WTC11 (cell line): ENCODE results near the gene EMILIN1. TPM values are rescaled to one million over a fixed set of nuclear protein-coding genes. Genes with fewer than 3 reads are reported as not detected.

Experiments used
- ATAC-seq: fragments of 200-7000 bp; cut with Tn5 transposase; 2 replicates; pipeline ENCODE4 v1.10.0; 2021; ENCODE audit warnings: mild to moderate bottlenecking, moderate library complexity
- CTCF ChIA-PET: fragments of 300-600 bp; sonication (Branson Sonifier 250); formaldehyde crosslinking; loops from one replicate; lab custom pipeline; 2021; ENCODE audit warnings: antibody characterized with exemption; lab: Charles Lee
- POLR2A ChIA-PET: fragments of 350-600 bp; sonication (Branson Sonifier 250); formaldehyde crosslinking; loops from one replicate; lab custom pipeline; 2021; ENCODE audit warnings: antibody characterized with exemption; lab: Charles Lee
- DNase-seq: peaks from one replicate; pipeline ENCODE4 v3.0.0; 2021; ENCODE audit warnings: low spot score
- H3K27ac Mint-ChIP-seq: 2 replicates; pipeline ENCODE4 v1.8.0; 2021; ENCODE audit warnings: mixed read lengths
- H3K27me3 Mint-ChIP-seq: 2 replicates; pipeline ENCODE4 v1.8.0; 2021; ENCODE audit warnings: low read depth, mild to moderate bottlenecking, moderate library complexity, mixed read lengths
- H3K36me3 Mint-ChIP-seq: 2 replicates; pipeline ENCODE4 v1.8.0; 2021; ENCODE audit warnings: mixed read lengths
- H3K4me1 Mint-ChIP-seq: 2 replicates; pipeline ENCODE4 v1.8.0; 2022; ENCODE audit warnings: mixed read lengths
- H3K4me3 Mint-ChIP-seq: 2 replicates; pipeline ENCODE4 v1.8.0; 2021; ENCODE audit warnings: mild to moderate bottlenecking, moderate library complexity, mixed read lengths
- H3K9me3 Mint-ChIP-seq: 2 replicates; pipeline ENCODE4 v1.8.0; 2021; ENCODE audit warnings: mixed read lengths
- AR ChIP-seq: fragments of 250-450 bp; sonication (Bioruptor Pico); IDR thresholded peaks from 2 replicates; pipeline ENCODE4 v1.9.0; 2021; ENCODE audit warnings: mild to moderate bottlenecking
- CREM ChIP-seq: sonication (generic); formaldehyde crosslinking; IDR thresholded peaks from 2 replicates; pipeline ENCODE4 v1.8.1; 2022; ENCODE audit warnings: mild to moderate bottlenecking, missing genetic modification reagents, moderate library complexity
- EMX1 ChIP-seq: fragments of 250-450 bp; sonication (Bioruptor Pico); IDR thresholded peaks from 2 replicates; pipeline ENCODE4 v1.8.0; 2021; ENCODE audit warnings: mild to moderate bottlenecking
- JUN ChIP-seq: sonication (generic); formaldehyde crosslinking; IDR thresholded peaks from 2 replicates; pipeline ENCODE4 v1.8.0; 2023; ENCODE audit warnings: mild to moderate bottlenecking, missing genetic modification reagents
- MAX ChIP-seq: sonication (generic); formaldehyde crosslinking; IDR thresholded peaks from 2 replicates; pipeline ENCODE4 v1.8.0; 2022; ENCODE audit warnings: mild to moderate bottlenecking, missing genetic modification reagents
- MLX ChIP-seq: sonication (generic); formaldehyde crosslinking; IDR thresholded peaks from 2 replicates; pipeline ENCODE4 v1.8.1; 2023; ENCODE audit warnings: mild to moderate bottlenecking, missing genetic modification reagents, moderate library complexity
- MYBL2 ChIP-seq: sonication (generic); formaldehyde crosslinking; IDR thresholded peaks from 2 replicates; pipeline ENCODE4 v1.8.1; 2023; ENCODE audit warnings: mild to moderate bottlenecking, moderate library complexity, missing genetic modification reagents
- NFE2L1 ChIP-seq: sonication (generic); formaldehyde crosslinking; IDR thresholded peaks from 2 replicates; pipeline ENCODE4 v1.8.1; 2023; ENCODE audit warnings: missing genetic modification reagents
- SOX15 ChIP-seq: fragments of 250-450 bp; sonication (Bioruptor Pico); IDR thresholded peaks from 2 replicates; pipeline ENCODE4 v1.9.0; 2021; ENCODE audit warnings: mild to moderate bottlenecking
- TCF7 ChIP-seq: sonication (generic); formaldehyde crosslinking; IDR thresholded peaks from 2 replicates; pipeline ENCODE4 v1.8.0; 2022; ENCODE audit warnings: mild to moderate bottlenecking, low read depth, missing genetic modification reagents, moderate library complexity
- ZBTB43 ChIP-seq: sonication (generic); formaldehyde crosslinking; IDR thresholded peaks from 2 replicates; pipeline ENCODE4 v1.8.1; 2023; ENCODE audit warnings: mild to moderate bottlenecking, missing genetic modification reagents
- ZMAT4 ChIP-seq: fragments of 250-450 bp; sonication (Bioruptor Pico); IDR thresholded peaks from 2 replicates; pipeline ENCODE4 v1.9.0; 2021; ENCODE audit warnings: mild to moderate bottlenecking
- ZNF121 ChIP-seq: sonication (generic); formaldehyde crosslinking; IDR thresholded peaks from 2 replicates; pipeline ENCODE4 v1.8.0; 2023; ENCODE audit warnings: missing genetic modification reagents
- ZNF532 ChIP-seq: fragments of 250-450 bp; sonication (Bioruptor Pico); IDR thresholded peaks from 2 replicates; pipeline ENCODE4 v1.9.0; 2021; ENCODE audit warnings: mild to moderate bottlenecking, borderline replicate concordance
- total RNA-seq: library from RNA; stranded (reverse); gene quantifications from 3 replicates; pipeline ENCODE4 v1.2.3, GENCODE V29; 2021
- TF ChIP-seq, protein P1 (sequence below): sonication (generic); formaldehyde crosslinking; IDR thresholded peaks from 2 replicates; pipeline ENCODE4 v1.8.0; 2023; ENCODE audit warnings: missing genetic modification reagents
- TF ChIP-seq, protein P2 (sequence below): sonication (generic); formaldehyde crosslinking; IDR thresholded peaks from 2 replicates; pipeline ENCODE4 v1.8.0; 2022; ENCODE audit warnings: mild to moderate bottlenecking, missing genetic modification reagents
- TF ChIP-seq, protein P3 (sequence below): sonication (generic); formaldehyde crosslinking; IDR thresholded peaks from 2 replicates; pipeline ENCODE4 v1.8.1; 2022; ENCODE audit warnings: low read depth, missing genetic modification reagents, borderline replicate concordance

EMILIN1 gene
- total RNA-seq, 1 experiment from 2014 or later, result 3.5 TPM

DNA sequence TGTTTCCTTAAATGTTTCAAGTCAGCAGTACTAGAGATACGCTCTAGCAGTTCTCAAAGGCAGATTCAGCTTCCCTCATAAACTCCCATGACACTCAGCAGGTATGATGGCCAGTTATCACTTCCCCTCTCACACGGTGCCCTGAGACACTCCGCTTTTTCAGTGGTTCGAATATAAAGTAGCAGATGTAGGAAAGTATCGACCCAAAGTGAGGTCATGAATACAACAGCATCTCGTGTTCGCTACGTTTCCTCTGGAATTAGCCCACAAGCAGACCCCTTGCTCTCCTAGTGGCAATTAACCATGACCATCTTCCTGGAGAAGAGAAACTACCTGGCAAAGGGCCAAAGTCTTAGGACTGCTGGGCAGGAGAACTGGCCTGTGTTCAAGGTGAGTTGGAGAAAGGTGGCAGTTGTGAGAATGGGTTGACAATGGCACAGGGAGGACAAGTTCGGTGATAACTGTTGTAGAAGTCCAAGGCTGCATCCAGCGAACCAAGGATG lies 36.2 kb upstream of the EMILIN1 start:
- CTCF ChIA-PET, result interaction anchor here (1.3 kb wide), 1 partner anchor 18 kb away, joined by 3 read pairs; no protein-coding TSS in a partner anchor
- ATAC-seq (no peak), DNase-seq (no peak)
- peaks cover 27% of the 10 kb centered on the region for H3K36me3 Mint-ChIP-seq
- H3K4me3 Mint-ChIP-seq, result no peak overlapping the region
- no peaks in the 10 kb centered on the region for H3K4me1 Mint-ChIP-seq
- no peaks in the 10 kb centered on the region for H3K27me3 Mint-ChIP-seq
- peak overlapping the region; percentile 58; the same call in 1 of the 2 replicates for H3K27ac Mint-ChIP-seq
- POLR2A ChIA-PET, result no interaction called here
- TF ChIP-seq AR (CRISPR knock-in tag) (no peak), ZMAT4 (no peak), SOX15 (CRISPR knock-in tag) (no peak), TCF7 (CRISPR knock-in tag) (no peak), MAX (CRISPR knock-in tag) (no peak), ZNF121 (CRISPR knock-in tag) (no peak)
- H3K9me3 Mint-ChIP-seq, result no peaks in the 10 kb centered on the region

GRCh38 chr2:27042985-27043634 lies 35.3 kb upstream of the EMILIN1 start:
- DNase-seq (no peak), ATAC-seq (no peak)
- H3K36me3 Mint-ChIP-seq, result peaks cover 20% of the 10 kb centered on the region
- no peak overlapping the region for H3K4me3 Mint-ChIP-seq
- ChIA-PET CTCF (interaction anchor here (1.3 kb wide), 1 partner anchor 19 kb away, joined by 3 read pairs; no protein-coding TSS in a partner anchor), POLR2A (interaction anchor here (1.0 kb wide), 1 partner anchor 11 kb away, joined by 3 read pairs; no protein-coding TSS in a partner anchor)
- no peak overlapping the region for H3K27ac Mint-ChIP-seq
- H3K27me3 Mint-ChIP-seq, result no peaks in the 10 kb centered on the region
- H3K9me3 Mint-ChIP-seq, result peaks cover under 1% of the 10 kb centered on the region; the same call in 1 of the 2 replicates
- no peaks in the 10 kb centered on the region for H3K4me1 Mint-ChIP-seq
- TF ChIP-seq ZBTB43 (no peak), ZNF121 (CRISPR knock-in tag) (no peak), MLX (CRISPR knock-in tag) (no peak), ZMAT4 (no peak), ZNF532 (CRISPR knock-in tag) (no peak), CREM (CRISPR knock-in tag) (no peak), MYBL2 (CRISPR knock-in tag) (no peak), JUN (CRISPR knock-in tag) (no peak), NFE2L1 (CRISPR knock-in tag) (no peak), EMX1 (CRISPR knock-in tag) (no peak)
- TF ChIP-seq, protein P1, sequence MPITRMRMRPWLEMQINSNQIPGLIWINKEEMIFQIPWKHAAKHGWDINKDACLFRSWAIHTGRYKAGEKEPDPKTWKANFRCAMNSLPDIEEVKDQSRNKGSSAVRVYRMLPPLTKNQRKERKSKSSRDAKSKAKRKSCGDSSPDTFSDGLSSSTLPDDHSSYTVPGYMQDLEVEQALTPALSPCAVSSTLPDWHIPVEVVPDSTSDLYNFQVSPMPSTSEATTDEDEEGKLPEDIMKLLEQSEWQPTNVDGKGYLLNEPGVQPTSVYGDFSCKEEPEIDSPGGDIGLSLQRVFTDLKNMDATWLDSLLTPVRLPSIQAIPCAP (CRISPR knock-in tag), result no peak
- TF ChIP-seq, protein P2, sequence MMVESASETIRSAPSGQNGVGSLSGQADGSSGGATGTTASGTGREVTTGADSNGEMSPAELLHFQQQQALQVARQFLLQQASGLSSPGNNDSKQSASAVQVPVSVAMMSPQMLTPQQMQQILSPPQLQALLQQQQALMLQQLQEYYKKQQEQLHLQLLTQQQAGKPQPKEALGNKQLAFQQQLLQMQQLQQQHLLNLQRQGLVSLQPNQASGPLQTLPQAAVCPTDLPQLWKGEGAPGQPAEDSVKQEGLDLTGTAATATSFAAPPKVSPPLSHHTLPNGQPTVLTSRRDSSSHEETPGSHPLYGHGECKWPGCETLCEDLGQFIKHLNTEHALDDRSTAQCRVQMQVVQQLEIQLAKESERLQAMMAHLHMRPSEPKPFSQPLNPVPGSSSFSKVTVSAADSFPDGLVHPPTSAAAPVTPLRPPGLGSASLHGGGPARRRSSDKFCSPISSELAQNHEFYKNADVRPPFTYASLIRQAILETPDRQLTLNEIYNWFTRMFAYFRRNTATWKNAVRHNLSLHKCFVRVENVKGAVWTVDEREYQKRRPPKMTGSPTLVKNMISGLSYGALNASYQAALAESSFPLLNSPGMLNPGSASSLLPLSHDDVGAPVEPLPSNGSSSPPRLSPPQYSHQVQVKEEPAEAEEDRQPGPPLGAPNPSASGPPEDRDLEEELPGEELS, result no peak
- TF ChIP-seq, protein P3, sequence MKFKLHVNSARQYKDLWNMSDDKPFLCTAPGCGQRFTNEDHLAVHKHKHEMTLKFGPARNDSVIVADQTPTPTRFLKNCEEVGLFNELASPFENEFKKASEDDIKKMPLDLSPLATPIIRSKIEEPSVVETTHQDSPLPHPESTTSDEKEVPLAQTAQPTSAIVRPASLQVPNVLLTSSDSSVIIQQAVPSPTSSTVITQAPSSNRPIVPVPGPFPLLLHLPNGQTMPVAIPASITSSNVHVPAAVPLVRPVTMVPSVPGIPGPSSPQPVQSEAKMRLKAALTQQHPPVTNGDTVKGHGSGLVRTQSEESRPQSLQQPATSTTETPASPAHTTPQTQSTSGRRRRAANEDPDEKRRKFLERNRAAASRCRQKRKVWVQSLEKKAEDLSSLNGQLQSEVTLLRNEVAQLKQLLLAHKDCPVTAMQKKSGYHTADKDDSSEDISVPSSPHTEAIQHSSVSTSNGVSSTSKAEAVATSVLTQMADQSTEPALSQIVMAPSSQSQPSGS (CRISPR knock-in tag), result no peak
